ENCODE data around the gene PRSS2.

DNA sequence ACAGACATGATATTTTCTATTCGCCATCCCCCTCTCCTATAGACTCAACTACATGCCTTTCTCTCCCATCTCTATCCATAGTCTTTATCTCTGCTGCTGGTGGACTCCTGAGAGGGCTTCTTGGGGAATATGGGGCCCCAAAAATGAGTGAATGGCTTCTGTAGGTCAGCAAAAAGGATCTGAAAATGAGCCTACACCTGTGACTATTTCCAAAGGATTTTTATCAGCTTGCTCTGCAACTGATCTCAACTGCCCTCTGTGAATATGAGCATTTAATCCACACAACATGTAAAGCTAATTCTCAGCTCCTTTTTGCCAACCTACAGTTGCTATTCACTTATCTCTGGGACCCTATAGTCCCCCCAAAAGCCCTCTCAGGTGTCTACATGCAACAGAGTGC is 36.2 kb downstream of the PRSS2 start:
- TF ChIP-seq, protein P1, sequence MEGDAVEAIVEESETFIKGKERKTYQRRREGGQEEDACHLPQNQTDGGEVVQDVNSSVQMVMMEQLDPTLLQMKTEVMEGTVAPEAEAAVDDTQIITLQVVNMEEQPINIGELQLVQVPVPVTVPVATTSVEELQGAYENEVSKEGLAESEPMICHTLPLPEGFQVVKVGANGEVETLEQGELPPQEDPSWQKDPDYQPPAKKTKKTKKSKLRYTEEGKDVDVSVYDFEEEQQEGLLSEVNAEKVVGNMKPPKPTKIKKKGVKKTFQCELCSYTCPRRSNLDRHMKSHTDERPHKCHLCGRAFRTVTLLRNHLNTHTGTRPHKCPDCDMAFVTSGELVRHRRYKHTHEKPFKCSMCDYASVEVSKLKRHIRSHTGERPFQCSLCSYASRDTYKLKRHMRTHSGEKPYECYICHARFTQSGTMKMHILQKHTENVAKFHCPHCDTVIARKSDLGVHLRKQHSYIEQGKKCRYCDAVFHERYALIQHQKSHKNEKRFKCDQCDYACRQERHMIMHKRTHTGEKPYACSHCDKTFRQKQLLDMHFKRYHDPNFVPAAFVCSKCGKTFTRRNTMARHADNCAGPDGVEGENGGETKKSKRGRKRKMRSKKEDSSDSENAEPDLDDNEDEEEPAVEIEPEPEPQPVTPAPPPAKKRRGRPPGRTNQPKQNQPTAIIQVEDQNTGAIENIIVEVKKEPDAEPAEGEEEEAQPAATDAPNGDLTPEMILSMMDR (IDR thresholded peaks at IDR 0.05) = no peak
- no peak for TF ChIP-seq EZH2 (IDR thresholded peaks at IDR 0.05; ENCODE audit: borderline replicate concordance, insufficient read depth, low read depth, low read length, poor library complexity, severe bottlenecking)
